HG02885 (cell line): ENCODE measurements around the gene GCNT2.
A peak's percentile ranks its signal among the peaks of the same experiment; 100 is the strongest.
"Not testable (repeated sequence)": the region's sequence is repeated elsewhere in the genome, so short reads cannot be mapped to it uniquely, and the experiment has no call there.

Source experiments
- ATAC-seq: cut with Tn5 transposase; IDR thresholded peaks from one replicate; pipeline ENCODE4 v1.9.1; 2021; ENCODE audit warnings: mild to moderate bottlenecking; ENCODE audit not compliant: unreplicated experiment, poor library complexity

GCNT2 gene

DNA sequence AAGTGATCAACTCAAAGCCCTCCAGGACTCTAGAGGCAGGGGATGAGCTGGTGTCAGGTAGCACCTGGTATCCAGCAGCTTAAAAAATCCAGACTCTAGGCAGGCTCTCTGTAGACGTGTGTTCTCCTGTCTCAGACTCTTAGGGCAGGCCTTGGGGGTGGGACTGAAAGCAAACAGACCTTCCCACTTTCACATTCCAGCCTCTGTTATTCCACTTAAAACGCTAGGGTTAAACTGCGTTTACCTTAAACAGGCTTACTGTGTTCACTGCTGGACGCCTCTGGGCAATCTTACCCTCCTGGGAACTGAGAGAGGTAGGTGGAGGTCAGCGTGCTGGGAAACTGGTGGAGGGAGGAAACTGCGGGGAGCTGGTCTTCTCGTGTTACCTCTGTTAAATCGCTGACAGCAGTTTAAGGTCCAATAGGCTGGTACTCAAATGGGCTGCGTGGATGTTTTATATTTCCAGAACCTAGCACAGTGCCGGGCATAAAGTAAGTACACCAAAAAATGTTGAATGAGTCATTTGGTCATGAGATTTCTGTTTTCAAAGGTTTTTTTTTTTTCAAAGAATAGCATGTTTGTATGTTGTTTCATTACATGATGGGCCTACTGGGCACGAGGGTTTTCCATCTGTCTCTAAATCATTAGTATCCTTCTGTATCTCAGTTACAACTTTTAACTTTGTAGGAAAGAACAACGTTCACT is at the start of gene GCNT2:
GCNT2 (plus strand) TSS at position 248 of the 705 bp plus-strand sequence. CDS start 7,561 bp downstream, outside the sequence.
- ATAC-seq, result peak; percentile 55

DNA sequence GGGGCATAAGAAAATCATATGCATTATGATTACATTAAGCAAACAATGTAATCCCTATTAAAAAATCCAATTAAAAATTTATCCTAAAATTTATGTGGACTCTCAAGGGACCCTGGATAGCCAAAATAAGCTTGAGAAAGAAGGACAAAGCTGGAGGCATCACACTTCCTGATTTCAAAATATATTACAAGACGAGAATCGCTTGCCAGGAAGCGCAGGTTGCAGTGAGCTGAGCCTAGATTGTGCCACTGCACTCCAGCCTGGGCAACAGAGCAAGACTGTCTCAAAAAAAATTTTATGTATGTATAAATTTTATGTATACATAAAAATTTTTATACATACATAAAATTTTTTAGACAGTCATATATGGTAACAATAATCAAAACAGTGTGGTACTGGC is 48.5 kb upstream of the GCNT2 start:
- no peak for ATAC-seq

DNA sequence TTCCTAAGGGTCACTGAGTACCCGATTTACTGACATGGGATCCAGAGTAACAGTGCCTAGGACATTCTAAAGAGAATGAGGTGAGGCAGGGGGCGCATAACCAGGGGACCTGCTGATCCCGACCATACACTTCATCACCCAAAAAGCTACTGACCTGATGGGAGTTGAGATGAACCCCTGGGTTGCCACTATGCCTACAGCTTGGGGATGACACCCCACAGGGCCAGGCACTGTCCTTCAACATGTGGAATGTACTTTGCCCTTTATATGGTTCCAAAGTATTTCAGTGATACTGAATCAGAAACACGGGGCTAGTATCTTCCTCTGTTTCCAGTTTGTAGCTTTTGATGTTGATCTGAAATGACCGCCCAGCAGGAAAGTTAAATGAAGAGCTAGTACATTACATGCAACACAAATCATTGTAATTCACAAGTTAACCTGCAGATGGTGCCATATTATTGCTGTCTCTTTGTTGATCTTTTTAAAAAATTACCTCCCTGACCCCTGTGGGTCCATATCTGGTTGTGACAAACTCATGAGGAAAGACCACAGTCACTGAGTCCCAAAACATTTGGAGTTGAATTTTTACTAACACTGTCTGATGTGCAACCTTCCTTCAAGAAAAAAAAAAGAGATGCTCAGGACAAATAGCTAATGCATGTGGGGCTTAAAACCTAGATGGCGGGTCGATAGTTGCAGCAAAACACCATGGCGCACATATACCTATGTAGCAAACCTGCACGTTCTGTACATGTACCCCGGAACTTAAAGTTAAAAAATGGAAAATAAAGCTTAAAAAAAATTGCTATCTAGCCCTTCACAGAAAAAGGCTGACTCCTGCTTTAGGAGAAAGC is 42.7 kb upstream of the GCNT2 start:
- no peak for ATAC-seq

DNA sequence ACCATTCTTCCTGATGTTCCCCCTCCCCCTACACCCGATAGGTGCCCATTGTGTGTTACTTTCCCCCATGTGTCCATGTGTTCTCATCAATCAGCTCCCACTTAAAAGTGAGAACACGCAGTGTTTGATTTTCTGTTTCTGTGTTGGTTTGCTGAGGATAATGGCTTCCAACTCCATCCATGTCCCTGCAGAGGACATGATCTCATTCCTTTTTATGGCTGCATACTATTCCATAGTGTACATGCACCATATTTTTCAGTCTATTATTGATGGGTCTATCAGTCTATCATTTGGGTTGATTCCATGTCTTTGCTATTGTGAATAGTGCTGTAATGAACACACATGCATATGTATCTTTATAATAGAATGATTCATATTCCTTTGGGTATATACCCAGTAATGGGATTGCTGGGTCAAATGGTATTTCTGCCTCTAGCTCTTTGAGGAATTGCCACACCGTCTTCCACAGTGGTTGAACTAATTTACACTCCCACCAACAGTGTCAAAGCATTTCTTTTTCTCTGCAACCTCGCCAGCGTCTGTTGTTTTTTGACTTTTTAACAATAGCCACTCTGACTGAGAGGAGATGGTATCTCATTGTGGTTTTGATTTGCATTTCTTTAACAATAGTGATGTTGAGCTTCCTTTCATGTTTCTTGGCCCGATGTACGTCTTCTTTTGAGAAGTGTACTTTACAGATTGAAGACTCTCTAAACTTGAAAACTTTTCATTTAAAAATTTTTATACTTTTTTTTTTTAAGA is 41.0 kb upstream of the GCNT2 start:
- no peak for ATAC-seq

DNA sequence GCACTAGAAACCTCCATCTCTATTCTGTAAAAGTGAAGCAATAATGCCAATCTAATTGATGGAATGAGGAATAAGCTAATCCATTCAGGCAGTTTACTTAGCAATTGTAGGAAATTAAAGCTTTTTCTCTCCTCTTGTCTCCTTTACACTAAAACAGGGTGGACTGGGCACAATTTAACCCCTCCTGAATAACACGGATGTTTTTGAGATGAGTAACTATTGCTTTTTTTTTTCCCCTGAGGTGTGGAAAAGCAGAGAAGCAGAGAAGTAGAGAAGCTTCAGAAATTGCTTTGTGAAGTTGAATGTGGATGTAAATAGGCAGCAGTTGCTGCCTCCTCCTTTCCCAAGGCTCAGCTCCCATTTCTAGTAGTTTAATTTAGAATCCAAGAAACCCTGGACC is 40.0 kb upstream of the GCNT2 start:
- ATAC-seq, result no peak

DNA sequence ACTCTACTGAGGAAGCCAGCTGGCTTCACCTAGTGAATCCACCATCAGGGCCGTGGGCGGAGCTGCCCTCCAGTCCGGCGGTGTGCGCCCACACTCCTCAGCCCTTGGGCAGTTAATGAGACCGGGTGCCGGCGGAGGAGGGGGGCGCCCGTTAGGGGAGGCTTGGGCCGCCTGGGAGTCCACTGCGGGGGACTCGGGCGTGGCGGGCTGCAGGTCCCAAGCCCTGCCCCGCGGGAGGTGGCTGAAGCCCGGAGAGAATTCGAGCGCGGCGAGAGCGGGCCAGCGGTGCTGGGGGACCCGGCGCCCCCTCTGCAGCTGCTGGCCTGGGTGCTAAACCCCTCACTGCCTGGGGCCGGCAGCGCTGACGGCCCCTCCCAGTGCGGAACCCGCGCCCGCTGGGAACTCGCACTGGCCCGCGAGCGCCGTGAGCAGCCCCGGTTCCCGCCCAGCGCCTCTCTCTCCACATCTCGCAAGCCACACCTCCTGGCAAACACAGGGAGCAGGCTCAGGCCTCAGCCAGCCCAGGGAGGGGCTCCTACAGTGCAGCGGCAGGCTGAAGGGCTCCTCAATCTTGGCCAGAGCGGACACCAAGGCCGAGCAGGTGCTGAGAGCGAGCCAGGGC is 38.4 kb upstream of the GCNT2 start:
- no peak for ATAC-seq

DNA sequence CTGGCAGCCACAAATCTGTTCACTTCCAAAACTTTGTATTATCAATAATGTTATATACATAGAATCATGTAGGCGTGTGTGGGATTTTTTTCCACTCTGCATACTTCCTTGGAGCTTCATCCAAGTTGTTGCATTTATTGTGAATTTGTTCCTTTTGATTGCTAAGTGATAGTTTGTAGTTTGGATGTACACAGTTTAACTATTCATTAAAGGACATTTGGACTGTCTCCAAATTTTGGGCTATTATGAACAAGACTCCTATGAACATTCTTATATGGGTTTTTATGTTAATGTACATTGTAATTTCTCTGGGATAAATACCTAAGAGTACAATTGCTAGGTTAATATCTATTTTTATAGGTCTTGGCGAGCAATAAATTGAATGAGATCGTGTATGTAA is 36.2 kb upstream of the GCNT2 start:
- ATAC-seq, result no peak

DNA sequence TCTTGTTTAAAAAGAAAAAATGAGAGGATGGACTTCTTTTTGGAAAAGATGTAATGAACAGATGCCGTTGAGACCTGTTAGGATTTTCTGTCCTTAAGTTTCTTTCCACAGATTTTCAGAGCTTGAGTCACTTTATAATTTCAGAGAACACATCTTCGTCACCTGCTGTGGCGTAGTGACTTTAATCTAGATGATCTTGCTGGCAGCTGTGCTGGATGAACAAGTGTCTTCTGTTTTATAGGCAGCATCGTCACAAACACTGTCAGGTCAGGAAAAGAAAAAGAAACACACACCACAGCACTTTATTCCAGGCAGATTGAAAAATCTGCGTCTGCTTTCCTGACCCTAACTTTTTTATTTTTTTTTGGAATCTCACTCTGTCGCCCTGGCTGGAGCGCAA is 35.7 kb upstream of the GCNT2 start:
- no peak for ATAC-seq

DNA sequence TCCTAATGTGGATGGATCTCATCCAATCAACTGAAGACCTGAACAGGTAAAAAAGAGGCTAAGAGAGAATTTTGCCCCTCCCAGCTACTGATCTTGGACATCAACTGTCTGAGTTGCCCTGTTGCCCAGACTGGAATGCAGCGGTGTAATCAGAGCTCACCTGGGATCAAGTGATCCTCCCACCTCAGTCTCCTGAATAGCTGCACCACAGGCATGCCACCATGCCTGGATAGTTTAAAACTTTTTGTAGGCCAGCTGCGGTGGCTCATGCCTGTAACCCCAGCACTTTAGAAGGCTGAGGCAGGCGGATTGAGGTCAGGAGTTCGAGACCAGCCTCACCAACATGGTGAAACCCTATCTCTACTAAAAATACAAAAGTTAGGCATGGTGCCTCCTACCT is 34.9 kb upstream of the GCNT2 start:
- no peak for ATAC-seq

DNA sequence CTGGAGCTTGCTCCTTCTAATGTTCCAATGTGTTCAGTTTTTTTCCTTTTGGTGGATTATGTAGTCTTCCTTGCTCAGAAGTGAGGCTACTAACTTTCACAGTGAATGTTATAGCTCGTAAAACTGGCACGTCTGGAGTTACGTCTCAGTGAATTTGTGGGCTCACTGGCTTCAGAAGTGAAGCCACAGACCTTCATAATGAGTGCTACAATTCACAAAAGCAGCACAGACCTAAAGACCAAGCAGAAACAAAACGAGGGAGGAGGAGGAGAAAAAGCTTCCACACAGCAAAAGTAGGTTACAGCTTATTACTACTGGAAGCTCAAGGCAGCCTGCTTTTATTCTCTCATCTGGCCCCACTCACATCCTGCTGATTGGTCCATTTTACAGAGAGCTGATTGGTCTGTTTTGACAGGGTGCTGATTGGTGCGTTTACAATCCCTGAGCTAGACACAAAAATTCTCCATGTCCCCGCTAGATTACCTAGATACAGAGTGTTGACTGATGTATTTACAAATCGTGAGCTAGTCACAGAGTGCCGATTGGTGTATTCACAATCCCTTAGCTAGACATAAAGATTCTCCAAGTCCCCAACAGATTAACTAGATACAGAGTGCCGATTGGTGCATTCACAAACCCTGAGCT is 34.1 kb upstream of the GCNT2 start:
- not testable (repeated sequence) for ATAC-seq

DNA sequence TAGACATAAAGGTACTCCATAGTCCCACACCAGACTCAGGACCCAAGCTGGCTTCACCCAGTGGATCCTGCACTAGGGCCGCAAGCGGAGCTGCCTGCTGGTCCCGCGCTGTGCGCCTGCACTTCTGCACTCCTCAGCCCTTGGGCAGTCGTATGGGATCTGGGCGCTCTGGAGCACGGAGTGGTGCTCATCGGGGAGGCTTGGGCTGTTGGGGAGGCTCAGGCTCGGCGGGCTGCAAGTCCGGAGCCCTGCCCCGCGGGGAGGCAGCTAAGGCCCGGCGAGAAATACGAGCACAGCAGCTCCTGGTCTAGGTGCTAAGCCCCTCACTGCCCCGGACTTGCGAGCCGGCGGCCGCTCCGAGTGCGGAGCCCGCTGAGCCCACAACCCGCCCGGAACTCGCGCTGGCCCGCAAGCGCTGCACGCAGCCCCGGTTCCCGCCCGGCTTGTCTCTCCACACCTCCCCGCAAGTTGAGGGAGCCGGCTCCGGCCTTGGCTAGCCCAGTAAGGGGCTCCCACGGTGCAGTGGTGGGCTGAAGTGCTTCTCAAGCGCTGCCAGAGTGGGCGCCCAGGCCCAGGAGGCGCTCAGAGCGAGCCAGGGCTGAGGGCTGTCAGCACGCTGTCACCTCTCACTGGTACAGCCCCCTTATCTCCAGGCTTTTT is 33.4 kb upstream of the GCNT2 start:
- ATAC-seq, result no peak

DNA sequence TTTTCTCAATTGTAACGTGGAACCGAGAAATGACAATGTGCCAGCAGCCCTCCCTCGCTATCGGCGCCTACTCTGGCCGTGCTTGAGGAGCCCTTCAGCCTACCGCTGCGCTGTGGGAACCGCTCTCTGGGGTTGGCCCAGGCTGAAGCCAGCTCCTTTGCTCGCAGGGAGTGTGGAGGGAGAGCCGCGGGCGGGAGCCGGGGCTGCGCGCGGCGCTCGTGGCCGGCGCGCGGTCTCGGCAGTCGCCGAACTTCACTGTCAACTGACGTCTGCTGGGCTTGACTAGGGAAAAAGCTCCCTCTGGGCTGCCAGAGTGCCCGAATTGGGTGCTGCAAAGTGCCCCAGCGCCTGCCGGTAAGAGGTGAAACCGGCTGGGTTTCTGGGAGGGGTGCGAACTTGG is 29.7 kb upstream of the GCNT2 start:
- ATAC-seq, result no peak

DNA sequence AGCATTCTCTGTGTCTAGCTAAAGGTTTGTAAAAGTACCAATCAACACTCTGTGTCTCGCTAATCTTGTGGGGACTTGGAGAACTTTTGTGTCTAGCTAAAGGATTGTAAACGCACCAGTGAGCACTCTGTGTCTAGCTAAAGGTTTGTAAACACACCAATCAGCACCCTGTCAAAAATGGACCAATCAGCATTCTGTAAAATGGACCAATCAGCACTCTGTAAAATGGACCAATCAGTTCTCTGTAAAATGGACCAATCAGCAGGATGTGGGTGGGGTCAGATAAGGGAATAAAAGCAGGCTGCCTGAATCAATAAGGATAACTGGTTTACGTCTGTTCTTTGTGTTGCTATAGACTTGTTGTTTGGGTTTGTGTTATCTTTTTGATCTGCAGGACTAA is 29.2 kb upstream of the GCNT2 start:
- not testable (repeated sequence) for ATAC-seq

DNA sequence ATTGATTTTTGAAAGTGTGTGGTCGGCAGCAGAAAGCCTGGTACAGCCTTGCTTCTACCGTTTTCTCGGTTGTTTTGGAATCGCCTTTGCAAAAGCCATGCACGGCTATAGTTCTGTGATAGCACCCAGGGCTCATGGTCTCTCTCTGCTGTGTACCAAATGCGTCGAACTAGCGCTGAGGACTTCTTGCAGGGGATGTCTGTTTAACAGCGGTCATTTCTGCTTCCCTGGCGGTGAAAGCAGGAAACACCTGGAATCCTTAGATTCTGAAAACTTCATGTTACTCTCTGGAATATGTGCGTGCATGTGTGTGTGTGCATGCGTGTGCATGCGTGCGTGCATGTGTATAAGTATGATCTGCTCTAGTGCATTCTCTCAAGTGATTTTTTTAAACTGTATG is 26.1 kb upstream of the GCNT2 start:
- no peak for ATAC-seq

DNA sequence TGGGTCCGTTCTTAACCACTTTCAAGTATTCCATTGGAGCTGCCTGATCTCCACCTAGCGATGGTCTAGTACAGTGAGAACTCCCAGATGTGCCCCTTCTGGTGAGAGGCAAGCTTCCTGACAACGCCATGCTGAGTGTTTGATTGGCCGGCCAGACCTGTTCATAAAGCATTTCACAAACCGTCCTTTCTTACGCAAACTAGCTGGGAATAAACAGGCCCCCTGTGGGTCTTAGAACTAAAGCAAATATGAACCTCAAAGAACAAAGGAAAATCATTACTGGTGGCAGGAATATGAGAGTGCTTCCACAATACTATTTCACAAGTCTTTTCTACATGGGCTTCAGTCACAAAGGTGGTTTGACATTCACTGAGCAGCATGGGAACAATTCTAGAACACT is 15.6 kb upstream of the GCNT2 start:
- no peak for ATAC-seq

DNA sequence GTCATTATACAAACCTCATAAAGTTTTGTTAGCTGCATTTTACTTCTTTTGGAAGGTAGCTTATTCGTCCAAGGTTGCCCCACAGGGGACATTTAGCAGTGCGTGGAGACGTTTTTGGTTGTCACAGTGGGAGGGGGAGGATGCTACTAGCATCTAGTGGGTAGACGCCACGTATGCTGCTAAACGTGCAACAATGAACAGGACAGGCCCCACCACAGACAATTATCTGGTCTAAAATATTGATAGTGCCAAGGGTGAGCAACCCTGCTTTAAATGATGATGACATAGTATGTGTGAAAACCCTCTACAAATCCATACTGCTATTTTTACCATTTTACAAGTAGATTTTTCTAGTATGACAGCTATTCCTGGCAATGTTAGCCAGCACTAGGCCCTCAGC is 13.9 kb upstream of the GCNT2 start:
- no peak for ATAC-seq

DNA sequence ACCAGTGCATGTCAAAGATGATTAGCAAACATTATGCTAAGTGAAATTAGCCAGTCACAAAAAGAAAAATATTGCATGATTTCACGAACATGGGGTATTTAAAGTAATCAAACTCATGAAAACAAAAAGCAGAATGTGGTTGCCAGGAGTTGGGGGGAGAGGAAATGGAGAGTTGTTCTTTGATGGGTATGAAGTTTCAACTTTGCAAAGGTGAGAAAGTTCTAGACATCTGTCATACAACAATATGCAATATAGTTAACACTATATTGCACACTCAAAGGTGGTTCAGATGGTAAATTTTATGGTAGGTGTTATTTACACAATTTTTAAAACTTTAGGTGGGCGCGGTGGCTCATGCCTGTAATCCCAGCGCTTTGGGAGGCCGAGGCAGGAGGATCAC is 13.4 kb upstream of the GCNT2 start:
- ATAC-seq, result no peak

DNA sequence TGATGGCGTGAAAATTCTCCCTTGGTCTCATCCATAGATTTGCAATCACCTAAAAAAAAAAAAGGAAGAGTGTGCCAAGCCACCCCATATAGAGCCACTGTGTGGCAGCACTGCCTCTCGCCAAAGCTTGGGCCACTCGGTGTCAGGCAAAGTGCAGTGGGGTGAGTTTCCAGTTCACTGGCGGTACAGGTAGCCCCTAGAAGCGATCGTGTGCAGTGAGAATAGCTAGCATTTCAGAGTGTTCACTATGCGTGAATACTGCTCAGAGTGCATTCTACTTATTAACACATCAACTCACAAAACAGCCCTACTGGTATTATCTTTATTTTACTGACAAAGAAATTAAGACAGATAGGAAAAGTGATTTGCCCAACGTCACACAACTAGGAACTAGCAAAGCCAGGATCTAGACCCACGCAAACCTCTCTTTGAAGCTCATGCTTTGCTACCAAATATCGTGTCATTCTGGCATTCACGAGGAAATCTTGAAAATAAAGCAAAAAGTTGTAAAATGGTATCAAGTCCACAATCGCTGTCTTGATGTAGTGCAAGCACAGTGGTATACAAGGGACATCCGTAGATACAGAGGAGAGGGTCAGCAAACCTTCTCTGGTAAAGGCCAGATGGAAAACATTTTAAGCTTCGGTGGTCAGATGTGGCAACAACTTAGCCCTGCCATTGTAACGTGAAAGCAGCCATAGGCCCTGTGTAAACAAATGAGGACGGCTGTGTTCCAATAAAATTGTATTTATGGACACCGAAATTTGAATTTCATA is 10.4 kb upstream of the GCNT2 start:
- ATAC-seq, result peak; percentile 97

DNA sequence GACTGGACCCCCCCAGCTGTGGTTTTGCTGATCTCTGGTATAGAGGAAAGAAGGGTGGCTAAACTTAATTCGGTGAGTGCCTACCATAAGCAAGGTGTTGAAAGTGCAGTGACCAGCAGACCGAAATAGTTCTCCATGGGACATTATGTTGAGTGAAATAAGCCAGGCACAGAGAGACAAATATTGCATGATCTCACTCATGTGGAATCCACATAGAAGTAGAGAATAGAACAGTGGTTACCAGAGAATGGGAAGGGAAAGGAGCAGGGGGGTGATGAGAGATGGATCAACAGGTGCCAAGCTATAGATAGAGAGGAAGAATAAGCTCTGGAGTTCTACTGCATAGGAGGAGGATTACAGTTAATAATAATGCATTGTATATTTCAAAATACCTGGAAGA is 9.7 kb upstream of the GCNT2 start:
- no peak for ATAC-seq
